Vagina (tissue), 2 donors: ENCODE results near the gene SF3B5. TPM values are rescaled to one million over a fixed set of nuclear protein-coding genes. Genes with fewer than 3 reads are reported as not detected.

Experiments
- DNase-seq, 2 donors: peaks; one replicate each; pipeline ENCODE4 v3.0.0-alpha.2; 2017; ENCODE audit errors: extremely low spot score in 2 of 2
- H3K27ac ChIP-seq: fragments of 200-600 bp; sonication (generic); one replicate; pipeline ENCODE4 v1.5.1; 2019
- H3K27me3 ChIP-seq: fragments of 200-600 bp; sonication (generic); one replicate; pipeline ENCODE4 v1.5.1; 2019
- H3K36me3 ChIP-seq, 2 donors: fragments of 200-600 bp; sonication (generic); one replicate each; pipeline ENCODE4 v1.5.1; 2017 to 2019
- H3K4me1 ChIP-seq: fragments of 200-600 bp; sonication (generic); one replicate; pipeline ENCODE4 v1.5.1; 2019
- H3K4me3 ChIP-seq, 2 donors: fragments of 200-600 bp; sonication (generic); 1 replicate in 1 of 2; 2 replicates in 1 of 2; pipeline ENCODE4 v1.5.1; 2016 to 2019
- H3K9me3 ChIP-seq: fragments of 200-600 bp; sonication (generic); one replicate; pipeline ENCODE4 v1.5.1; 2019
- CTCF ChIP-seq, 3 experiments: fragments of 450-650 bp in 2 of 3; fragments of 200-600 bp in 1 of 3; sonication (generic) in 1 of 3; IDR thresholded peaks; one replicate each; pipeline ENCODE4 v1.5.1; 2017 to 2019; ENCODE audit warnings: antibody characterized with exemption in 3 of 3, mild to moderate bottlenecking in 2 of 3, moderate library complexity in 2 of 3
- POLR2A ChIP-seq, 2 donors: fragments of 450-650 bp; IDR thresholded peaks; one replicate each; pipeline ENCODE4 v1.6.1; 2017; ENCODE audit warnings: antibody characterized with exemption in 2 of 2, mild to moderate bottlenecking in 2 of 2, moderate library complexity in 2 of 2
- POLR2AphosphoS5 ChIP-seq, 2 donors: sonication (generic); formaldehyde crosslinking; IDR thresholded peaks; one replicate each; pipeline ENCODE4 v1.9.0; 2017; ENCODE audit warnings: antibody characterized with exemption in 2 of 2, mild to moderate bottlenecking in 2 of 2, low read depth in 1 of 2; ENCODE audit not compliant: insufficient read depth in 1 of 2
- intact Hi-C: fragments of 100-400 bp; cut with DNase I; formaldehyde crosslinking; loops from one replicate; pipeline ENCODE4 v1.15.1; 2023
- total RNA-seq: library from RNA; depleted of rRNA; stranded (reverse); fragments of >200 nt; gene quantifications from one replicate; pipeline ENCODE4 v1.2.3, GENCODE V29; 2016

The SF3B5 gene
- total RNA-seq, 1 donor from 2014 or later = 134 TPM

GRCh38 chr6:144059139-144059538, 36.2 kb downstream of the SF3B5 start:
- intact Hi-C loops = no loop called here
- DNase-seq = no peak
- Histone ChIP-seq H3K27ac (no peak overlapping the region), H3K36me3 (no peaks in the 10 kb centered on the region), H3K4me1 (peaks cover 11% of the 10 kb centered on the region), H3K9me3 (no peaks in the 10 kb centered on the region), H3K27me3 (no peaks in the 10 kb centered on the region), H3K4me3 (no peak overlapping the region)
- TF ChIP-seq POLR2AphosphoS5 (IDR thresholded peaks at IDR 0.05; ENCODE audit: insufficient read depth in 1 of 2, low read depth in 1 of 2) = no peak
- no peak for TF ChIP-seq POLR2A (IDR thresholded peaks at IDR 0.05)
- no peak for TF ChIP-seq CTCF (IDR thresholded peaks at IDR 0.05)

GRCh38 chr6:144055121-144055931, 40.0 kb downstream of the SF3B5 start:
- H3K4me3 ChIP-seq = no peak overlapping the region
- no peak overlapping the region for H3K27ac ChIP-seq
- no peaks in the 10 kb centered on the region for H3K27me3 ChIP-seq
- DNase-seq = no peak
- no peaks in the 10 kb centered on the region for H3K36me3 ChIP-seq
- H3K9me3 ChIP-seq = no peaks in the 10 kb centered on the region
- no peaks in the 10 kb centered on the region for H3K4me1 ChIP-seq
- TF ChIP-seq POLR2AphosphoS5 (IDR thresholded peaks at IDR 0.05; ENCODE audit: insufficient read depth in 1 of 2, low read depth in 1 of 2) (no peak), POLR2A (IDR thresholded peaks at IDR 0.05) (no peak), CTCF (IDR thresholded peaks at IDR 0.05) (no peak)
- intact Hi-C loops = no loop called here

- Histone ChIP-seq H3K27ac (no peak overlapping the region), H3K4me3 (no peak overlapping the region), H3K36me3 (no peaks in the 10 kb centered on the region), H3K4me1 (no peaks in the 10 kb centered on the region), H3K9me3 (no peaks in the 10 kb centered on the region), H3K27me3 (no peaks in the 10 kb centered on the region)
- TF ChIP-seq POLR2A (IDR thresholded peaks at IDR 0.05) (no peak), POLR2AphosphoS5 (IDR thresholded peaks at IDR 0.05; ENCODE audit: insufficient read depth in 1 of 2, low read depth in 1 of 2) (no peak), CTCF (IDR thresholded peaks at IDR 0.05) (no peak)
- intact Hi-C loops = no loop called here
- DNase-seq = no peak
Measured at GRCh38 chr6:144053601-144054000, 41.8 kb downstream of the SF3B5 start.

- TF ChIP-seq POLR2A (IDR thresholded peaks at IDR 0.05) (no peak), POLR2AphosphoS5 (IDR thresholded peaks at IDR 0.05; ENCODE audit: insufficient read depth in 1 of 2, low read depth in 1 of 2) (no peak), CTCF (IDR thresholded peaks at IDR 0.05) (no peak)
- H3K4me3 ChIP-seq = no peak overlapping the region
- no peaks in the 10 kb centered on the region for H3K4me1 ChIP-seq
- no peak for DNase-seq
- H3K9me3 ChIP-seq = no peaks in the 10 kb centered on the region
- H3K27ac ChIP-seq = no peak overlapping the region
- intact Hi-C loops = no loop called here
- no peaks in the 10 kb centered on the region for H3K36me3 ChIP-seq
- no peaks in the 10 kb centered on the region for H3K27me3 ChIP-seq
Measured at GRCh38 chr6:144052488-144052887, 42.9 kb downstream of the SF3B5 start.

GRCh38 chr6:144049386-144049785, 46.0 kb downstream of the SF3B5 start:
- H3K4me1 ChIP-seq = no peaks in the 10 kb centered on the region
- no peaks in the 10 kb centered on the region for H3K27me3 ChIP-seq
- H3K27ac ChIP-seq = no peak overlapping the region
- DNase-seq = no peak
- TF ChIP-seq POLR2A (IDR thresholded peaks at IDR 0.05) (no peak), CTCF (IDR thresholded peaks at IDR 0.05) (no peak), POLR2AphosphoS5 (IDR thresholded peaks at IDR 0.05; ENCODE audit: insufficient read depth in 1 of 2, low read depth in 1 of 2) (no peak)
- intact Hi-C loops = no loop called here
- H3K36me3 ChIP-seq = no peaks in the 10 kb centered on the region
- no peaks in the 10 kb centered on the region for H3K9me3 ChIP-seq
- H3K4me3 ChIP-seq = no peak overlapping the region
